ENCODE data around the gene TMSB15C.

Gene TMSB15C

DNA sequence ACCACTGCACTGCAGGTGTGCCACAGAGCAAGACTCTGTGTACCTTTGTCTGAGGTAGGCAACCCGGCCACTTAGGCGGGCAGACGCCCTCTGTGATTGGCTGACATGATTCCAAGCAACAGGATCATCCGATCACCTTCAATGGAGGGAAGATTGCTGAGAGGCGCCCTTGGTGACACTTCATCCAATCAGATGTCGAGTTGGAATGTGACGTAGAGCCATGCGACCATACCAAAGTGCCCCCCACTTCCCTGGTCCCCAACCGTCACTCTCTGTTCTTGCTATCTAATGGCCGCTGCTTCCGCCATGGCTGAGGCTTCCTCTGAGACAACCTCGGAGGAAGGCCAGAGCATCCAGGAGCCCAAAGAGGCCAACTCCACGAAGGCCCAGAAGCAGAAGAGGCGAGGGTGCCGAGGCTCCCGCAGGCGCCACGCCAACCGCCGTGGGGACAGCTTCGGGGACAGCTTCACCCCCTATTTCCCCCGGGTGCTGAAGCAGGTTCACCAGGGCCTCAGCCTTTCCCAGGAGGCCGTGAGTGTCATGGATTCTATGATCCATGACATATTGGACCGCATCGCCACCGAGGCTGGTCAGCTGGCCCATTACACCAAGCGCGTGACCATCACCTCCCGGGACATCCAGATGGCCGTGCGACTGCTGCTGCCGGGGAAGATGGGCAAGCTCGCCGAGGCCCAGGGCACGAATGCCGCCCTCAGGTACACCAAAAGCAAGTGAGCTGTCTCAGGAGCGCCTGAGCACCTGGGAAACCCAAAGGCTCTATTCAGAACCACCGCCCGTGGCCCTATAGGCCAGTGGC, 36.1 kb downstream of the TMSB15C start, which contains the start of gene H2BW2:
H2BW2 (plus strand) TSS at position 268 of the 817 bp plus-strand sequence; CDS start at position 307, 39 bp downstream.
- H3K4me3 ChIP-seq (ENCODE audit: low read depth, low read length): no peak within 1 kb of the TSS
- DNase-seq (ENCODE audit: low read depth): no peak
- TF ChIP-seq, protein P1, sequence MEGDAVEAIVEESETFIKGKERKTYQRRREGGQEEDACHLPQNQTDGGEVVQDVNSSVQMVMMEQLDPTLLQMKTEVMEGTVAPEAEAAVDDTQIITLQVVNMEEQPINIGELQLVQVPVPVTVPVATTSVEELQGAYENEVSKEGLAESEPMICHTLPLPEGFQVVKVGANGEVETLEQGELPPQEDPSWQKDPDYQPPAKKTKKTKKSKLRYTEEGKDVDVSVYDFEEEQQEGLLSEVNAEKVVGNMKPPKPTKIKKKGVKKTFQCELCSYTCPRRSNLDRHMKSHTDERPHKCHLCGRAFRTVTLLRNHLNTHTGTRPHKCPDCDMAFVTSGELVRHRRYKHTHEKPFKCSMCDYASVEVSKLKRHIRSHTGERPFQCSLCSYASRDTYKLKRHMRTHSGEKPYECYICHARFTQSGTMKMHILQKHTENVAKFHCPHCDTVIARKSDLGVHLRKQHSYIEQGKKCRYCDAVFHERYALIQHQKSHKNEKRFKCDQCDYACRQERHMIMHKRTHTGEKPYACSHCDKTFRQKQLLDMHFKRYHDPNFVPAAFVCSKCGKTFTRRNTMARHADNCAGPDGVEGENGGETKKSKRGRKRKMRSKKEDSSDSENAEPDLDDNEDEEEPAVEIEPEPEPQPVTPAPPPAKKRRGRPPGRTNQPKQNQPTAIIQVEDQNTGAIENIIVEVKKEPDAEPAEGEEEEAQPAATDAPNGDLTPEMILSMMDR (conservative IDR thresholded peaks at IDR 0.05; ENCODE audit: low read depth, low read length): no peak

Data from choroid plexus epithelial cell (primary cell).